B cell (primary cell): ENCODE measurements around the gene SUGP2. TPM values are rescaled to one million over a fixed set of nuclear protein-coding genes. Genes with fewer than 3 reads are reported as not detected.

Experiments
- ATAC-seq: fragments of 200-7000 bp; cut with Tn5 transposase; one replicate; pipeline ENCODE4 v1.10.0; 2021; ENCODE audit warnings: low read depth, mild to moderate bottlenecking, moderate number of reproducible peaks, moderate library complexity
- CTCF ChIA-PET: fragments of 350-600 bp; sonication (Branson Sonifier 250); formaldehyde crosslinking; loops from one replicate; lab custom pipeline; 2021; ENCODE audit warnings: antibody characterized with exemption, inconsistent platforms; lab: Charles Lee
- POLR2A ChIA-PET: fragments of 350-600 bp; sonication (Branson Sonifier 250); formaldehyde crosslinking; loops from one replicate; lab custom pipeline; 2021; ENCODE audit warnings: antibody characterized with exemption; lab: Charles Lee
- DNase-seq: peaks from one replicate; pipeline ENCODE4 v3.0.0; 2013
- H2AFZ ChIP-seq: 2 replicates; pipeline ENCODE4 v1.6.1; 2012; ENCODE audit warnings: mild to moderate bottlenecking, low read depth, low read length; ENCODE audit not compliant: insufficient read depth, poor library complexity, severe bottlenecking
- H3K27ac ChIP-seq, 2 donors: 1 replicate in 1 of 2; 2 replicates in 1 of 2; pipeline ENCODE4 v1.5.1; 2012 to 2013; ENCODE audit warnings: low read length in 2 of 2, mild to moderate bottlenecking in 2 of 2, moderate library complexity in 1 of 2
- H3K27me3 ChIP-seq, 4 experiments: fragments of 200-600 bp in 1 of 4; sonication (generic) in 1 of 4; replicated peaks in 1 of 4; 1 replicate in 2 of 4; 2 replicates in 2 of 4; pipeline versions ENCODE4 v1.6.1 to v1.7.0; 2013 to 2016; ENCODE audit warnings: low read length in 3 of 4, mild to moderate bottlenecking in 2 of 4, mixed read lengths in 1 of 4, moderate library complexity in 1 of 4; ENCODE audit not compliant: insufficient read depth in 4 of 4, control insufficient read depth in 3 of 4; ENCODE audit errors: control extremely low read depth in 1 of 4
- H3K36me3 ChIP-seq, 2 experiments: replicated peaks in 1 of 2; 1 replicate in 1 of 2; 2 replicates in 1 of 2; pipeline versions ENCODE4 v1.6.1 to v1.7.1; 2013; ENCODE audit warnings: low read length in 1 of 2; ENCODE audit not compliant: insufficient read depth in 2 of 2, control insufficient read depth in 1 of 2; ENCODE audit errors: control extremely low read depth in 1 of 2, extremely low read depth in 1 of 2
- H3K4me1 ChIP-seq, 2 donors: fragments of 200-600 bp in 1 of 2; sonication (generic) in 1 of 2; 1 replicate in 1 of 2; 2 replicates in 1 of 2; pipeline versions ENCODE4 v1.5.1 to v1.6.1; 2013 to 2017; ENCODE audit warnings: low read length in 2 of 2; ENCODE audit not compliant: control insufficient read depth in 2 of 2, insufficient read depth in 2 of 2
- H3K4me2 ChIP-seq: replicated peaks from 2 replicates; pipeline ENCODE3; 2012; ENCODE audit warnings: mild to moderate bottlenecking, low read depth, low read length; ENCODE audit not compliant: poor library complexity, severe bottlenecking
- H3K4me3 ChIP-seq, 5 experiments: fragments of 200-600 bp in 1 of 5; sonication (generic) in 1 of 5; 1 replicate in 3 of 5; 2 replicates in 2 of 5; pipeline versions ENCODE4 v1.5.1 to v1.7.0; 2011 to 2016; ENCODE audit warnings: low read length in 4 of 5, mild to moderate bottlenecking in 4 of 5, low read depth in 2 of 5, control low read depth in 1 of 5, moderate library complexity in 1 of 5; ENCODE audit not compliant: insufficient read depth in 1 of 5; ENCODE audit errors: control extremely low read depth in 1 of 5, extremely low read depth in 1 of 5
- H3K79me2 ChIP-seq: fragments of 200-600 bp; sonication (generic); one replicate; pipeline ENCODE4 v1.6.0; 2016; ENCODE audit warnings: low read length; ENCODE audit not compliant: control insufficient read depth, insufficient read depth
- H3K9ac ChIP-seq: fragments of 200-600 bp; sonication (generic); 2 replicates; pipeline ENCODE4 v1.6.1; 2017; ENCODE audit warnings: mild to moderate bottlenecking, low read length, moderate library complexity
- H3K9me3 ChIP-seq, 3 donors: one replicate each; pipeline versions ENCODE4 v1.6.1 to v1.7.1; 2013; ENCODE audit warnings: low read length in 2 of 3; ENCODE audit not compliant: control insufficient read depth in 2 of 3, insufficient read depth in 1 of 3; ENCODE audit errors: control extremely low read depth in 1 of 3
- H4K20me1 ChIP-seq: 2 replicates; pipeline ENCODE4 v1.6.0; 2012; ENCODE audit warnings: mild to moderate bottlenecking, low read length; ENCODE audit not compliant: insufficient read depth, control insufficient read depth, poor library complexity, severe bottlenecking
- H3K27ac Mint-ChIP-seq: one replicate; pipeline ENCODE4 v1.8.0; 2021; ENCODE audit warnings: mixed read lengths
- H3K27me3 Mint-ChIP-seq: one replicate; pipeline ENCODE4 v1.8.0; 2021; ENCODE audit warnings: mixed read lengths
- H3K4me1 Mint-ChIP-seq: one replicate; pipeline ENCODE4 v1.8.0; 2021; ENCODE audit warnings: mixed read lengths
- H3K4me3 Mint-ChIP-seq: one replicate; pipeline ENCODE4 v1.8.0; 2021; ENCODE audit warnings: mixed read lengths
- H3K9me3 Mint-ChIP-seq: one replicate; pipeline ENCODE4 v1.8.0; 2022; ENCODE audit warnings: mixed read lengths; ENCODE audit not compliant: insufficient read depth
- EZH2 ChIP-seq: IDR thresholded peaks from 2 replicates; pipeline ENCODE4 v1.6.1; 2012; ENCODE audit warnings: borderline replicate concordance, low read depth, mild to moderate bottlenecking, moderate library complexity, low read length; ENCODE audit not compliant: insufficient read depth, poor library complexity, severe bottlenecking
- WGBS: methylation state at CpG from one replicate; pipeline ENCODE4 v1.1.5; 2013; ENCODE audit warnings: missing lambda C conversion rate; ENCODE audit not compliant: insufficient coverage; 5-methylcytosine and 5-hydroxymethylcytosine counted together
- intact Hi-C: fragments of 100-400 bp; cut with micrococcal nuclease; formaldehyde crosslinking; loops from one replicate; pipeline ENCODE4 v1.10.0; 2022
- polyA plus RNA-seq: library from polyadenylated mRNA; depleted of rRNA; stranded (reverse); fragments of >200 nt; gene quantifications from 2 replicates; pipeline ENCODE4 v1.2.3, GENCODE V29; 2012
- total RNA-seq, 2 donors: library from RNA; stranded (reverse); fragments of 120-200 nt in 1 of 2; gene quantifications; 1 replicate in 1 of 2; 2 replicates in 1 of 2; pipeline versions ENCODE4 v1.2.3 to v1.2.4, GENCODE V29; 2013 to 2022
- TF ChIP-seq, protein P1 (sequence below): fragments of 200-600 bp; IDR thresholded peaks from one replicate; pipeline ENCODE4 v1.8.0; 2022; ENCODE audit warnings: antibody characterized with exemption, mild to moderate bottlenecking

The SUGP2 gene
- total and polyA plus RNA-seq, 2 donors (not counting 1 experiment from before 2014, with no cell fraction given): 132 to 154 TPM

DNA sequence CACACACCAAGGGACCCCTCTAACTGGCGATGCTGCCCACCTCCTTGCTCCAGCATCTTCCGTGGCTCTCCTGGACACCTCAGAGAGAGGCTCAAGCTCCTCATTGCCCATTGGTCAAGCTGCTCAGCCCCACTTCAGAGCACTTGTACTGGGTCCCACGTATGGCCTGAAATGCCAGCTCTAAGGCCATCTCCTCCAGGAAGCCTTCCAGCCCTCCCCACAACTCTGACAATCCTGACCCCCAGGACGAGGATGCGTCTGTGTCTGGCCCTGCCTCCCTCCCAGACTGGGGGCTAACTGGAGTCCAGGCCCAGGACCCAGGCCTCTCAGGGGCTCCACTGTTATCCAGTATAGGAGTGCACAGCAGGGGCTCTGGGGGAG is 84.4 kb downstream of the SUGP2 start:
- Mint-ChIP-seq H3K4me1 (peaks cover 19% of the 10 kb centered on the region), H3K27me3 (peaks cover 8% of the 10 kb centered on the region), H3K9me3 (no peaks in the 10 kb centered on the region), H3K27ac (no peak overlapping the region), H3K4me3 (no peak overlapping the region)
- CTCF ChIA-PET: interaction anchor here (0.7 kb wide), 1 partner anchor 12 kb away, joined by 3 read pairs; no protein-coding TSS in a partner anchor
- H3K36me3 ChIP-seq: no peaks in the 10 kb centered on the region
- 91% methylated on average over 4 of the region's 5 CpGs for WGBS
- no peaks in the 10 kb centered on the region for H3K79me2 ChIP-seq
- POLR2A ChIA-PET: no interaction called here
- intact Hi-C loops: no loop called here
- no peak overlapping the region for H3K9ac ChIP-seq
- ATAC-seq: no peak
- no peak overlapping the region for H2AFZ ChIP-seq
- TF ChIP-seq EZH2: no peak
- TF ChIP-seq, protein P1, sequence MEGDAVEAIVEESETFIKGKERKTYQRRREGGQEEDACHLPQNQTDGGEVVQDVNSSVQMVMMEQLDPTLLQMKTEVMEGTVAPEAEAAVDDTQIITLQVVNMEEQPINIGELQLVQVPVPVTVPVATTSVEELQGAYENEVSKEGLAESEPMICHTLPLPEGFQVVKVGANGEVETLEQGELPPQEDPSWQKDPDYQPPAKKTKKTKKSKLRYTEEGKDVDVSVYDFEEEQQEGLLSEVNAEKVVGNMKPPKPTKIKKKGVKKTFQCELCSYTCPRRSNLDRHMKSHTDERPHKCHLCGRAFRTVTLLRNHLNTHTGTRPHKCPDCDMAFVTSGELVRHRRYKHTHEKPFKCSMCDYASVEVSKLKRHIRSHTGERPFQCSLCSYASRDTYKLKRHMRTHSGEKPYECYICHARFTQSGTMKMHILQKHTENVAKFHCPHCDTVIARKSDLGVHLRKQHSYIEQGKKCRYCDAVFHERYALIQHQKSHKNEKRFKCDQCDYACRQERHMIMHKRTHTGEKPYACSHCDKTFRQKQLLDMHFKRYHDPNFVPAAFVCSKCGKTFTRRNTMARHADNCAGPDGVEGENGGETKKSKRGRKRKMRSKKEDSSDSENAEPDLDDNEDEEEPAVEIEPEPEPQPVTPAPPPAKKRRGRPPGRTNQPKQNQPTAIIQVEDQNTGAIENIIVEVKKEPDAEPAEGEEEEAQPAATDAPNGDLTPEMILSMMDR: no peak
- H3K9me3 ChIP-seq: no peaks in the 10 kb centered on the region
- peaks cover 0 to 3% (median 0%) of the 10 kb centered on the region in 4 experiments for H3K27me3 ChIP-seq
- H3K4me3 ChIP-seq: no peak overlapping the region
- no peaks in the 10 kb centered on the region for H4K20me1 ChIP-seq
- DNase-seq: no peak
- peaks cover 6 to 34% of the 10 kb centered on the region in 2 donors for H3K4me1 ChIP-seq
- no peak overlapping the region for H3K27ac ChIP-seq
- H3K4me2 ChIP-seq: no peak overlapping the region

DNA sequence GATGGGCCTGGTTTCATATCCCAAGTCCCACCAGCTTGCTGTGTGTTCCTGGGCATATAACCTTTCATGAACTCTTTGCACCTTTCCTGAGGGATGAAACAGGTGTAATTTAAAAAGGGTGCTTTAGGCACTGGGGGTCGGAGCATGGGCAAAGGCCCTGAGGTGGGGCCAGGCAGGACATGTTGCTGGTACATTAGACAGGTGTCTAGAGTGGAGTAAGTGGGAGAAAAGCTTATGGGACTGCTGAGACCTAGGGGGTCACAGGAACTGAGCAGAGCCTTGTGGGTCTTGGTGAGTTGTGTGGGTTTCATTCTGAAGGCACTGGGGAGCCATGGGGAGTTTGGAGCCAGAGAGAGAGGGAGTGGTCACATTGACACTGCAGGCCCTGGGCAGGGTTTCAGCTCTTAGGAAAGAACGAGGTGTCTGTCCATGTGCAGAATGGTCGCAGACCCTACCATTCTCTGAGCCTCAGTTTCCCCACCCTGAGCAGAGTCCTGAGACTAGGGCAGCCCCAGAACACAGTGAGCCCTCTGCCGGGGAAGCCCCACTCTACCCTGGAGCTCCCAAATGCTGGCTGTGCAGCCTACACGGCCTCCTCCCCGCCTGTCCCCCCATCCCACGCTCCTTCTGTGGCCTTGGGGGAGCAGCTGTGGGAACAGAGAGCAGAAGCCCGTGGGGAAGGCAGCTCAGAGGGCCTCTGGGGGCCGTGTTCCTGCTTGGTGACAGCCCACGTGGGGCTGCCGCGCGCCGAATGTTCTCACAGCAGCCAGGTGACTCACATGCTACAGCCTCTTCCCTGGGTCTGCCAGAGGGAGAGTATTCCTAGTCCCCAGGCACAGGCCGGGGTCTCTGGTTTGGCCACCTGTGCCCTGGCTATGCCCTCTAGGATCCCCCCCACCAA is 85.0 kb downstream of the SUGP2 start:
- H3K79me2 ChIP-seq: no peaks in the 10 kb centered on the region
- peak overlapping the region; percentile 26 for H3K27ac Mint-ChIP-seq
- H3K4me3 Mint-ChIP-seq: peak overlapping the region; percentile 19
- H3K9me3 ChIP-seq: no peaks in the 10 kb centered on the region
- H3K27me3 Mint-ChIP-seq: peaks cover 8% of the 10 kb centered on the region
- H3K27me3 ChIP-seq: peaks cover 0 to 3% (median 0%) of the 10 kb centered on the region in 4 experiments
- no peaks in the 10 kb centered on the region for H4K20me1 ChIP-seq
- TF ChIP-seq, protein P1: no peak
- TF ChIP-seq EZH2: no peak
- no peak for DNase-seq
- no peak overlapping the region for H2AFZ ChIP-seq
- ChIA-PET CTCF (interaction anchor here (0.8 kb wide), 1 partner anchor 72 kb away, joined by 3 read pairs; no protein-coding TSS in a partner anchor), POLR2A (no interaction called here)
- no peak overlapping the region for H3K4me3 ChIP-seq
- H3K36me3 ChIP-seq: no peaks in the 10 kb centered on the region
- no peak overlapping the region for H3K27ac ChIP-seq
- H3K4me2 ChIP-seq: no peak overlapping the region
- no peaks in the 10 kb centered on the region for H3K9me3 Mint-ChIP-seq
- 83% methylated on average over 15 of the region's 15 CpGs for WGBS
- peaks cover 19% of the 10 kb centered on the region for H3K4me1 Mint-ChIP-seq
- H3K4me1 ChIP-seq: peaks cover 6 to 34% of the 10 kb centered on the region in 2 donors
- H3K9ac ChIP-seq: no peak overlapping the region
- no peak for ATAC-seq
- intact Hi-C loops: no loop called here
